HG03342 (cell line): ENCODE data around the gene STX18.

Source experiments
- ATAC-seq: cut with Tn5 transposase; IDR thresholded peaks from one replicate; pipeline ENCODE4 v1.9.1; 2021; ENCODE audit warnings: mild to moderate bottlenecking, moderate library complexity; ENCODE audit not compliant: unreplicated experiment

Gene STX18

GRCh38 chr4:4386296-4386735 lies 155.5 kb downstream of the STX18 start:
- no peak for ATAC-seq

- ATAC-seq, result no peak
These were observed 156.0 kb downstream of the STX18 start for GRCh38 chr4:4385729-4386295.

GRCh38 chr4:4384837-4385236 lies 157.0 kb downstream of the STX18 start:
- no peak for ATAC-seq

GRCh38 chr4:4383085-4383484 lies 158.8 kb downstream of the STX18 start:
- no peak for ATAC-seq

- ATAC-seq, result no peak
These were observed 162.2 kb downstream of the STX18 start for GRCh38 chr4:4379540-4380087.

GRCh38 chr4:4377732-4378460 lies 164.0 kb downstream of the STX18 start:
- no peak for ATAC-seq

GRCh38 chr4:4377191-4377590 lies 164.7 kb downstream of the STX18 start:
- ATAC-seq, result no peak

GRCh38 chr4:4376074-4376473 lies 165.8 kb downstream of the STX18 start:
- ATAC-seq, result no peak

GRCh38 chr4:4374388-4375098 lies 167.3 kb downstream of the STX18 start:
- no peak for ATAC-seq
